ENCODE data around the gene COL9A3.

The COL9A3 gene

DNA sequence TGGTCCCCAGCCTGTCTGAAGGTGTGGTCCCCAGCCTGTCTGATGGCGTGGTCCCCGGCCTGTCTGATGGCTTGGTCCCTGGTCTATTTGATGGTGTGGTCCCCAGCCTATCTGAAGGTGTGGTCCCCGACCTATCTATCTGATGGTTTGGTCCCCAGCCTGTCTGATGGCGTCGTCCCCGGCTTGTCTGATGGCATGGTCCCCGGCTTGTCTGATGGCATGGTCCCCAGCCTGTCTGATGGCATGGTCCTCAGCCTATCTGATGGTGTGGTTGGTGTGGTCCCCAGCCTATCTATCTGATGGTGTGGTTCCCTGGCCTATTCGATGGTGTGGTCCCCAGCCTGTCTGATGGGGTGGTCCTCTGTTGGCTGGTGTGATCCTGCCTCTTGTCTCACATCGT is 38.8 kb upstream of the COL9A3 start:
- DNase-seq (ENCODE audit: insufficient read length, low spot score), result no peak
- FAIRE-seq, result no peak

DNA sequence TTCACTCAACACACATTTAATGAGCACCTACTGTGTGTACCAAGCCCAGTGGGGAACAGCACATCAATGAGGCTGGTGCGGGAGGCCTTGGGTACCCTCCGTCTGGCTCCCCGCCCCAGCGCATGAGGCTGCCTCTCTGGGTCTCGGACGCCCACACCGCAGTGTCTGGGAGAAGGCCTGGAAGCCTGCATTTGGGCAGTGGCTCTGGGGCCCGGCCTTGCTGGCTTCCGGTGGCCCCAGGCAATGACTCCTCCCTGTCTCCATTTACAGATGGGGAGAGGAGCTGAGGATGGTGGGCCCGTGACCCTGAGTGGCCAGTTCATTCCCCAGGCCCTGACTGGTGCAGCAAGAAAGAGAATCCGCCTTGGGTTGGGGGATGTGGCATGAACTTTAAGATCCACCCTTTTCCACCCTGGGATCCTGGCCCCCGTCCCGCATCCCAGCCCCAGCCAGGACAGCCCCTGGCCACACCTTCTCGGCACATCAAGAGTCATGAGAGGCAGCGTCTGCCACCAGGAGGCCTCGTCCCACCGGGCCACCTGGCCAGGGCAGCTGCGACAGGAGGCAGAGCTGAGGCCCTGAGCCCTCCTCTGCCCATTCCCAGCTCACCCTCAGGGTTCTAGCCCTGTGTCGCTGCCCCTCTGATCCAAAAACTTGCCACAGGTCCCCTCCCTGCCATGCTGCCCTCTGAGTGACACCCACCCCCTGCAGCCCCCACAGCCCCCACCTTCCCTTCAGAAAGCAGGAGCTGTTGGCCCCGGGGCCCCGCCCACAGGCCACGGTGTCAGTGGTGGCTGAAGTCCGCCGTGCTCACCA is 38.0 kb upstream of the COL9A3 start:
- FAIRE-seq, result no peak
- no peak for DNase-seq (ENCODE audit: insufficient read length, low spot score)

DNA sequence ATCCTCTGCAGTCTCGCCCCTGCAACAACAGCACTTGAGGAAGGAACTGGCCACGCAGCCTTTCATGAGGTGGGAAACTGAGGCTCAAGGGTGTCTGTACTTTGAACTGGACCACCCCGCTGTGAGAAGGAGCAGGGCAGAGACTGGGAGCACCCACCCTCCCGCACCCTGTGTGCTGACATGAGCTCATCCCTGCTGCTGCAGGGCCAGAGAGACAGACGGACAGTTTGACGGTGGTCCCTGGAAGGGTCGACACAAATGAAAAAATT is 37.5 kb upstream of the COL9A3 start:
- FAIRE-seq (no peak), DNase-seq (ENCODE audit: insufficient read length, low spot score) (no peak)

DNA sequence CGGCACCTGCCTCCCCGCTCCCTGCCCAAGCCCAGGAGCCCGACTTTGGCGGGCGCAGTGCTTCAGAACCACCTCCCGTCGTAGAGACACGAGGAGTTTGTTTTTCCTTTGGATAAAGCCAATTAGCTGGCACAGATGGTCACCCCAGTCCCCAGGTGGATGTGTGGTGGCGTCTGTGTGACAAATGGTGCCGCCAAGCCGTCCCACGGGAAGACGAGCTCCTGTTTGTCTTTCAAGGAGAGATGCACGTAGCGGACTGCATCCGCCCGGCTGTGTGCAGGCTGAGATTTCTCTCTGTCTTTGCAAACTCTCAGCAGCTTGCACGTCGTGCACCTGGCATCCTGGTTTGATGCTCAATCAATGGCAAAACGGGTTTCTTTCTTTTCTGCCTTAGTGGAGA is 36.6 kb upstream of the COL9A3 start:
- DNase-seq (ENCODE audit: insufficient read length, low spot score) (no peak), FAIRE-seq (no peak)

DNA sequence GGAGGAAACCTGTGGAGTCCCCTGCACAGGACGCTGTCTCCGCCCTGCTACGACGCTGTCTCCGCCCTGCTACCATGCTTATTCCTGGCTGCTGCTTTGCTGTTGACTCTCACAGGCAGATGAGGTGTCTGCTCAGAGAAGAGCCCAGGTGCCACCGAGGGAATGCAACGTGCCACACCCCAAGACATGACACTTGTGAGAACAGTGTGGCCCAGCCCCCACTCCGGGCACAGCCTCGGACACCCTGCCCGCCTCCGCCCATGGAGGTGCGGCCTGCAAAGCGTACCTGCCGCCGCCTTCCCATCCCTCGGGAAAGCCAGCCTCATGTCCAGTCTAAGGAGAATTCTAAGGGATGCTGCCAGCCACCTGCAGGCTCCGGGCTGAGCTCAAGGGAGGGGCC is 36.2 kb upstream of the COL9A3 start:
- no peak for FAIRE-seq
- DNase-seq (ENCODE audit: insufficient read length, low spot score), result no peak

DNA sequence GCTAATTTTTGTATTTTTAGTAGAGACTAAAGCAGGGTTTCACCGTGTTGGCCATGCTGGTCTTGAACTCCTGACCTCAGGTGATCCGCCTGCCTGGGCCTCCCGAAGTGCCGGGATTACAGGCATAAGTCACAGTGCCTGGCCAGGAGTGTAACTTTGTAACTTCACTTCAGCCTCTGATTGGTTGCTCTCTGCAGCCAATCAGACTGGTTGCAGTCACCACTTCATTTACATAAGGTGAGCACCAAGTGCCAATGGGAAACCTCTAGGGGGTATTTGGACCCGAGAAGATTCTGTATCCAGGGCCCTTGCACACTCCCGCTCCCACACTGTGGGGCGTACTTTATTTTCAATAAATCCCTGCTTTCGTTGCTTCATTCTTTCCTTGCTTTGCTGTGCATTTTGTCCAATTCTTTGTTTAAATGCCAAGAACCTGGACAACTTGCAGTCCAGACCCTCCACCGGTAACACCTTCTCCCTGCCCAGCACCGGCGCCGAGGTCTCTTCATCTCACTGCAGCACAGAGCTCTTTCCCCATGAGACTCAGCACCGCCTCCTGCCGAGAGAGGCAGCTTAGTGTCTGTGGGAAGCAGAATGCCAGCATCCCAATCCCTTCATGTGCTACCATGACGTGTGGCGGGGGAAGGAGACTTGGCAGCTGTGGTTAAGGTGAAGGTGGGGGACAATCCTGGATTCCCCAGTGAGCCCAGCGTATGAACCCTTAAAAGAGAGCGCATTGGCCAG is 34.5 kb upstream of the COL9A3 start:
- no peak for FAIRE-seq
- DNase-seq (ENCODE audit: insufficient read length, low spot score), result no peak

DNA sequence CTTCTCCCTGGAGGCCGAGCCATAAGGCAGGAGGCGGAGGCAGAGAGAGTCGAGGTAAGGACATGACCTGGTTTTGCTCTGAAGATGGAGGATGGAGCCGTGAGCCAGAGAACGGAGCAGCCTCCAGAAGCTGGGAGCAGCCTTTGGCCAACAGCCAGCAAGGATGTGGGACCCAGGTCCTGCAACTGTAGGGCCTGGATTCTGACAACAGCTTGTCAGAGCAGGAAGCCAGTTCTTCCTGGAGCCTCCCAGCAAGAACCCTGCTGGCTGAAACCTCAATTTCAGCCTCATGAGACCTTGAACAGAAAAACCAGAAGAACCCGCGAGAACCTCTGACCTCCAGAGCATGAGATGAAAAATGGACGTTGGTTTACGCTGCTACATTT is 34.0 kb upstream of the COL9A3 start:
- DNase-seq (ENCODE audit: insufficient read length, low spot score) (no peak), FAIRE-seq (no peak)

DNA sequence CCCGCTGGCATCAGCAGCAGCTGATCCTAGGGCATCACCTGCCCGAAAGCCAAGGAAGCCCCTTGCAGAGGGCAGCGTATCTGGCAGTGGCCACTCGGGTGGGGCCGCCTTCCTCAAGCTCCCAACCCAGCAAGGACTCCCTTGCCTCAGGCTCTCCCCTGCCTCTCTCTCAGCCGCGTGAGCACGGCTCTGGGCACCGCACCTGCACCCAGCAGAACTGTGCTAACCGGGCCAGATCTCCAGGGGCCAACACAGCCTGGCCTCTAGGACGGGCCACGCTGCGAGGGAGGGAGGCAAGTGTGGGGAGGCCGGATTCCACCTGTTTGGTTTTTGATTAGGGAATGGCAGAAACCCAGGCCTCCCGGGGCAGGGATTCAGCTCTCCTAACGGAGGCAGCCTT is 32.4 kb upstream of the COL9A3 start:
- no peak for FAIRE-seq
- no peak for DNase-seq (ENCODE audit: insufficient read length, low spot score)

DNA sequence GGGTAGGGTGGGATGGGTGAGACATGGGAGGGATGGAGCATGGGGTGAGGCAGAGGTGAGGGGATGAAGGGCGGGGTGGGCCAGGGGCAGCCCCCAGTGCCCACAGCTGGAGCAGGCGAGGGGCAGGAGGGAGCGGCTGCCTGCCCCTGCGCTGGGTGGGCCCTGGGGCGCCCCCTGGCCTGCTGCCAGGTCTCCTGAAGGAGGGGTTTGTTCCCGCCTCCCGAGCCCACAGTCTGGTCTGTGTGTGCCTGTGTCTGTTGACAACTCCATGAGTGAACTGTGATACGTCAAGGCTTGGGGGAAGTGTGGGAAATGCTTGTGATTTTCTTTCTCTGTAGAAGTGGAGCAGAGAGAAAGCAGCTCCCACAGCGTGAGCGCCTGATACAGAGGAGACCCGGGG is 31.5 kb upstream of the COL9A3 start:
- no peak for FAIRE-seq
- DNase-seq (ENCODE audit: insufficient read length, low spot score), result no peak

DNA sequence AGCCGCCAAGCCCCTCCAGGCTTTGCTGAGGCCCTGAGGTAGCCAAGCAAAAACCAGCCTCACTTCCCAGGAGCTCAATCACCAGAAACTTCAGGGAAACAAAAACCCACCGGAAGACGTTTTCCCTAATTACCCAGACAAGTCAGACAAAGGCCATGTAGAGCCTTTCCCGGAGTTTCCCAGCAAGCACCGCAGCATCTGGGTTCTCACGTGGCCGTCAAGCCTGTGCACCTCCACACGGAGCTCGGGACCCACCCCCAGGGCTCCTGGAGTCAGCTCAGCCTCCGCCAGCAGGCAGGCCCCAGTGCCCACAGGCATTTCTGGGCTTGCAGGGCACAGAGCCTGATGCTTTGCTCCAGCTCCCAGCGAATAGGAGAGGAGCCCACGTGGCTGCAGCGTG is 30.7 kb upstream of the COL9A3 start:
- DNase-seq (ENCODE audit: insufficient read length, low spot score) (no peak), FAIRE-seq (no peak)

DNA sequence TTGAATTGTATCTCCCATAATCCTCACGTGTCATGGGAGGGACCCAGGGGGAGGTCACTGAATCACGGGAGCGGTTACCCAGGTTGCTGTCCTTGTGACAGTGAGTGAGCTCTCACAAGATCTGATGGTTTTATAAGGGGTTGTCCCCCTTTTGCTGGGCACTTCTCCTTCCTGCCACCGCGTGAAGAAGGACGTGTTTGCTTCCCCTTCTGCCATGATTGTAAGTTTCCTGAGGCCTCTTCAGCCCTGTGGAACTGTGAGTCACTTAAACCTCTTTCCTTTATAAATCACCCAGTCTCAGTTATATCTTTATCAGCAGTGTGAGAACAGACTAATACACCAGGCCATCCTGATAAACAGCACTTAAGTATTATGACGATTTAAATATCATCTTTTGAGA is 29.5 kb upstream of the COL9A3 start:
- no peak for FAIRE-seq
- DNase-seq (ENCODE audit: insufficient read length, low spot score), result no peak

DNA sequence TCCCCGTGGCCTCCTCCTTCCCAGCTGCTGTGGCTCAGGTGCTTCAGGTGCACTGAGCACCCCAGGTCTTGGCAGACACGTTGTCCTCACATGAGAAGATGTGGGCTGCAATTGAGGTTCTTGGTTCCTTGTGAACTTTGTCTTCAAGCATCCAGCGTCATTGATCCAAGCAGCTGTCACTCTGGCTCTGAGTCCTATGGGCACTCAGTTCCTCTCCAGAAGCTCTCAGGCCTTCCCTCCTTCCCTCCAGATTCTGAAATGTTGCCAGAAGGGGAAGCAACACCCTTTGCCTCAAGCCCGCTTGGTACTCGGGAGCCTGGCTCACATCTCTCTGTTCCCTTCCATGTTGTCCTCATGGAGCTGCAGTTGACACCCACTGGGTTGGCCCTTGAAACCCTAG is 29.0 kb upstream of the COL9A3 start:
- DNase-seq (ENCODE audit: insufficient read length, low spot score), result no peak
- FAIRE-seq, result no peak

DNA sequence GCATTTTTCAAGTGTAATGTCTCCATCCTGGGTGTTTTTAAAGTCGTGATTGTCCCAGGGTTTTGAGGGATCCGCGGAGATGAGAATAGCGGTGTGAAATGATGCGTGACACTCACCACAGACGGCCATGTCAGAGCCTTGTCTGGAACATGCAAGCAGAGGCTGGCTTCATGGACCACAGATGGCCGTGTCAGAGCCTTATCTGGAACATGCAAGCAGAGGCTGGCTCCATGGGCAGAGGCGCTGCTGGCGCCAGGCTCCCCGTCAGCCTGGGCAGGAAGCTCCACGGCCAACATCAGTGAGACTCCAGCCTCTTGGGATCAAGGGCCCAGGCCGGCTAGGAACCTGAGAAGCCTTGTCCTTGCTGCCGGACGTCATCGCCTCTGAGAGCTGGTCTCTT is 28.2 kb upstream of the COL9A3 start:
- no peak for DNase-seq (ENCODE audit: insufficient read length, low spot score)
- no peak for FAIRE-seq

DNA sequence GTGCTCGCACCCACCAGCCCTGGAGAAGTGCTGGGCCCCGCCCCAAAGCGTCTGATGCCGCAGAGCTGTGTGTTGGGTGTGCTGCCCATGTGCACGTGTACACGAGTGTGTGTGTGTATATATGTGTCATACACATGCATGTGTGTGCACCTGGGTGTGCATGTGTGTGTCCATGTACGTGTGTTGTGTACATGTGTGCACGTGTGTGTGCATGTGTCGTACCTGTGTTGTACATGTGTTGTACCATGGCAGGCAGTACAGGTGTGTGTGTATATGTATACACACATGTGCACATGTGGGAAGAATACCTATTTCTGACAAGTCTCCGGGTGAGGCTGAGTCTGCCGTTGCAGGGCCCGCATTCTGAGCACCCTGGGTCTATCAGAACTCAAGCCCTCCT is 26.8 kb upstream of the COL9A3 start:
- no peak for DNase-seq (ENCODE audit: insufficient read length, low spot score)
- no peak for FAIRE-seq

DNA sequence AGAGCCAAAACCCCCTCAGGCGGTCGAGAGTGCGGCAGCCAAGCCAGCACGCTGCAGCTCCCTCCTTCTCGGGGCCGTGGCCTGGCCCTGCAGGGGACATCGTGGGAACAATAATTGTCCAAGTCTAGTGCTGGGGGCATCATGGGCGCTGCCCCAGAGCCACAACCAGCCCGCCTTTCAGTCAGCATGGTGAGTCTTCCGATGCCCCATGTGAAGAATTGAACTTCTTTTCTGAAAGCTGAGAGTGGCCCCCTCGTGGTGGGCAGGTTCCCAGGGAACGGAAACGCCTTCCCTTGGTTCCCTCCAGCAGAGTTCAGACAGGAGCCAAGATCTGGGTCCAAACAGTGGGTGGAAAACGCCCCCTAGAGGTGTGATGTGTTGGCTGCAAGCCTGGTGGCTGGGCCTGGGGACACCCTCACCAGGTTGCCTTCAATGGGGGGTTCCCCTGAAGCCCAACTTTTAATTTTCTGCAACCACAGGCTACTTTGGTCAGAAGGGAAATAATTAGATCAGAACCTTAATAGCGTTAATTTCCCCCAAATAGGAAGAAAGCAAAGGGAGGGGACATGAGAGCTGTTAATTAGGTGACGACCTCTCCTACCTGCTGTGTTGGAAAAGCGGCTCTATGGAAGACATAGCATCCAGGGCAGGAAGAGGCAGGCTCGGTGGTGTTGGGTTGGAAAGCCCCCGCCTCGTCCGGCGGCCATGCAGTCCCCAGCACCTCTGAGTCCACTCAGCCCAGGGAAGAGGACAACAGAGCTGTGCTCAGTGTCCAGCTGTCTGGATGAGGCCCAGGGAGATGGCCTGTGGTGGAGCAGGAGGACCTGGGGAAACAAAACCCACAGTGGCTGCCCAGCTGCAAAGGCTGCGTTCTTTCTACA is 25.3 kb upstream of the COL9A3 start:
- peak; percentile 47 for FAIRE-seq
- DNase-seq (ENCODE audit: insufficient read length, low spot score), result peak; percentile 62

DNA sequence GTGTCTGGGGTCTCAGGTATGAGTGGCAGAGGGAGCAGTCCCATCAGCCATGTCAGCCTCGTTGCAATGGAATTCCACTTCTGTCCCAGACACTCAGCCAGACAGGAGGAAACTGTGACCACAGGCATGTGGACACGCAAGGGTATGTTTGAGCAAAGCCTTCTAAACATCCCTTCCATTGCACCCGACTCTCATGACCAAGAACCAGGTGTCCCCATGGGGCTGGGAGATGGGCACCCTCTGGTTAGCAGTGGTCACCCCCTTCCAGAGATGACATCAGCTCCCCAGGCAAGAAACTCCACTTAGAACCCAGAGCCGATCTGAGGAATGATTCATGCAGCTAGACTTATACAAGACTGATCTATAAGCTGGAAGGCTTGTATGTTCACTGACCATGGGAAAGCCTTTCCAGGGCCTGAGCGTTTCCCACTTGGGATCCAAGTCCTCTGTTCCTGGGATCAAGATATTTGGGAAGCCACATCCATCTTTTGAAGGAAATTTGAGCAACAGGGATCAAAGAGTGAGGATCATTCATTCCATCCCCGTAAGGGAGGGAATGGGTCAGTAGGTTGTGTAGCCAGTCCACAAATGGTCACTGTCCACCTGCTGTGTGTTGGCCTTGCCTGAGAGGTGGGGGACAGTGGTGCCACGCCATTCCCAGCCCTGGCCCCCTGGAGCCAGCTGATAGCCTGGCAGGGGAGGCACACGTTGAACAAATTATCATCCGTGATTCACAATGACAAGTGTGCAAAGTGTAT is 24.5 kb upstream of the COL9A3 start:
- FAIRE-seq (no peak), DNase-seq (ENCODE audit: insufficient read length, low spot score) (no peak)

DNA sequence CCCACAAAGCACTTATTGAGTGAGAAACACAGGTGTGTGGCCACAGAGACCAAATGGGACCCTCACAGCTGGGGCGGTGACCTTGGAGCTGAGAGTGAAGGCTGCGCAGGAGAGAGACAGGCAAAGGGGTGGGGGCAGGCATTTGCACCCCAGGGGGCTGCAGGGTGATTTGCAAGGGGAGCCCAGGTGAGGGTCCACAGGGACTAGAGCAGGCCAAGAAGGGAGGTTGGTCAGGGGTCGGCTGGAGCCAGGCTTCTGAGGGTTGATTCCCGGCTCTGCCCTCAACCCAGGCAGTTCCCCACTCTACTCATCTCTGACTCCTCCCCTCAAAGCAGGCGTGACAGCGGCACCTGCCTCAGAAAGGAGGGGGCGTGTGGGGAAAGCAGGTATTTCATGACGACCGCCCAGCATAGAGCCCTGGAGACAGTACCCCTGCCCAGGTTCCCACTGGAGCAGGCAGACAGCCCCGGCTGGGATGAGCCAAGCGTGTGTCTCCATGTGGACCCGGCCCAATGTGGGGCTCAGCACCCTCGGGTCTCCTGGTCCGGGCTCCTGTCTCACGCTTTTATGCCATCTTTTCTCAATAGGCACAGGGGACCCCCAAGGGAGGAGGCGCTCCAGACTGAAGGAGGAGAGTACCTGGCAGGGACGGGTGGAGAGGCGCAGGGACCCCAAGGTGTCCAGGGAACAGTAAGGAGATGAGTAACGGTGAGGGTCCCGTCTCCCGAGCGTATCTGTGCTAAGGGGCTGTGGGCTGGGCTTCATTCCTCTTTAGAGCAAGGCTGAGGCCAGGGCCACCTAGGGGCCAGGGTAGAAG is 23.7 kb upstream of the COL9A3 start:
- DNase-seq (ENCODE audit: insufficient read length, low spot score) (no peak), FAIRE-seq (no peak)

DNA sequence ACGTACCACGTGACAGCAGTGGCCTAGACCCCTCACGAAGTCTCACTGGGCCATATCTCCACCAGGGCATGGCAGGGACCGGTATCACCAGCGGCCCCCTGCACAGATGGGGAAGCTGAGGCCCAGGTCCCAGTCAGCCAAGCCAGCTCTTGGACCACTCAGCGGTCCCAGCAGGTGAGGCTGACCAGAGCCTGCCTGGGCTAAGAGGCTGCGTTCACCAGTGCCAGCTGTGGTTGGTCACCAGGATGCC is 23.2 kb upstream of the COL9A3 start:
- no peak for FAIRE-seq
- no peak for DNase-seq (ENCODE audit: insufficient read length, low spot score)

DNA sequence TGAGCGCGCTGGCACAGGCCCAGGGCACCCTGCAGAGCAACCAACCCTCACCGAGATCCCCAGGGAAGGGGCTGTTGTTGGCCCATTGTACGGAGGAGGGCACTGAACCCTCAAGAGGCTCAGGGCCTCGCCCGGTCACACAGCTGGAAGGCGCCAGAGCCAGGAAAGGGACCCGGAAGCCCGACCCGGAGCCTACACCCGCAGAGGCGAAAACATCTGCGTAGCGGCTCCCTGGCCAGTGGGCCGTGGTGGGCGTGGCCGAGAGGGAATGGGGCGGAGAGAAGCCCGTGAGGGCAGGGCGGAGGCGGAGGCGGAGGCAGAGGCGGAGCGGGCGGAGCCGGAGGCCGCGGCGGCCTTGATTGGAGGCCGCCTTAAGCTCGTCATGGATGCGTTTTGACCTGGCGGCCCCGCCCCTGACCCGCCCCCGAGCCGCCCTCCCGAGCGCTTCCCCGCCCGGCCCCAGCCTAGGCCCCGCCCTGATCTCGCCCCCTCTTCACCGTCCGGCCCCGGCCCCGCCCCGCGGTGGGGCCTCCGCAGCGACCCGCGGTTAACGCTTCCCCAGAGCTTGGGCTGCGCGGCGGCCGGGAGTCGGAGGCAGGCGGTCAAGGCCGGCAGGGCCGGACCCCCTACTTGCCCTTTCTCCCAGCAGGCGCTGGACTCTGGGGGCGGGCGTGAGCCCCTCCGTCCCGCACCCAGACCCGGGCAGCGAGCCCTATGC is 22.7 kb upstream of the COL9A3 start:
- FAIRE-seq (peak; percentile 53), DNase-seq (ENCODE audit: insufficient read length, low spot score) (peak; percentile 90)

Data from GM19239 (cell line).